Choroid plexus epithelial cell (primary cell): Measurements from ENCODE around the gene CHAF1A.

Experiments
- DNase-seq: peaks from one replicate; pipeline ENCODE4 v3.0.0-alpha.2; 2010; ENCODE audit warnings: low read depth
- H3K4me3 ChIP-seq: 2 replicates; pipeline ENCODE4 v1.5.1; 2011; ENCODE audit warnings: low read depth, mild to moderate bottlenecking, control low read depth, low read length, moderate library complexity
- TF ChIP-seq, protein P1 (sequence below): conservative IDR thresholded peaks from 2 replicates; pipeline ENCODE4 v1.5.1; 2011; ENCODE audit warnings: low read depth, mild to moderate bottlenecking, control low read depth, inconsistent platforms, low read length, moderate library complexity

CHAF1A gene

DNA sequence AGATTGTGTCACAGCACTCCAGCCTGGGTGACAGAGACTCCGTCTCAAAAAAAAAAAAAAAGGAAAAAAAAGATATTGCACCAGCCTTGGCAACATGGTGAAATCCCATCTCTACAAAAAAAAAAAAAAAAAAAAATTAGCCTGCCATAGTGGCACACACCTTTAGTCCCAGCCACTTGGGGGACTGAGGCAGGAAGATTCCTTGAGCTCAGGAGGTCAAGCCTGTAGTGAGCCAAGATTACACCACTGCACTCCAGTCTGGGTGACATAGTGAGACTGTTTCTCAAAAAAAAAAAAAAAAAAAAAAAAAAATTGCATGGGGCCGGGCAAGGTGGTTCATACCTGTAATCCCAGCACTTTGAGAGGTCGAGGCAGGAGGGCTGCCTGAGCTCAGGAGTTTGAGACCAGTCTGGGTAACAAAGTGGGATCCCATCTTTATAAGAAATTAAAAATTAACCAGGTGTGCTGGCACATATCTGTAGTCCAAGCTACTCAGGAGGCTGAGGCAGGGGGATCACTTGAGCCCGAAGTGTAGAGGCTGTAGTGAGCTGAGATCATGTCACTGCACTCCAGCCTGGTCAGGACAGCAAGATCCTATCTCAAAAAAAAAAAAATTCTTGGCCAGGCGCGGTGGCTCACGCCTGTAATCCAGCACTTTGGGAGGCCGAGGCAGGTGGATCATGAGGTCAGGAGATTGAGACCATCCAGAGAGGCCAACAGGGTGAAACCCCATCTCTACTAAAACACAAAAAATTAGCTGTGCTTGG lies 62.6 kb downstream of the CHAF1A start:
- TF ChIP-seq, protein P1, sequence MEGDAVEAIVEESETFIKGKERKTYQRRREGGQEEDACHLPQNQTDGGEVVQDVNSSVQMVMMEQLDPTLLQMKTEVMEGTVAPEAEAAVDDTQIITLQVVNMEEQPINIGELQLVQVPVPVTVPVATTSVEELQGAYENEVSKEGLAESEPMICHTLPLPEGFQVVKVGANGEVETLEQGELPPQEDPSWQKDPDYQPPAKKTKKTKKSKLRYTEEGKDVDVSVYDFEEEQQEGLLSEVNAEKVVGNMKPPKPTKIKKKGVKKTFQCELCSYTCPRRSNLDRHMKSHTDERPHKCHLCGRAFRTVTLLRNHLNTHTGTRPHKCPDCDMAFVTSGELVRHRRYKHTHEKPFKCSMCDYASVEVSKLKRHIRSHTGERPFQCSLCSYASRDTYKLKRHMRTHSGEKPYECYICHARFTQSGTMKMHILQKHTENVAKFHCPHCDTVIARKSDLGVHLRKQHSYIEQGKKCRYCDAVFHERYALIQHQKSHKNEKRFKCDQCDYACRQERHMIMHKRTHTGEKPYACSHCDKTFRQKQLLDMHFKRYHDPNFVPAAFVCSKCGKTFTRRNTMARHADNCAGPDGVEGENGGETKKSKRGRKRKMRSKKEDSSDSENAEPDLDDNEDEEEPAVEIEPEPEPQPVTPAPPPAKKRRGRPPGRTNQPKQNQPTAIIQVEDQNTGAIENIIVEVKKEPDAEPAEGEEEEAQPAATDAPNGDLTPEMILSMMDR: no peak
- H3K4me3 ChIP-seq: no peak overlapping the region

DNA sequence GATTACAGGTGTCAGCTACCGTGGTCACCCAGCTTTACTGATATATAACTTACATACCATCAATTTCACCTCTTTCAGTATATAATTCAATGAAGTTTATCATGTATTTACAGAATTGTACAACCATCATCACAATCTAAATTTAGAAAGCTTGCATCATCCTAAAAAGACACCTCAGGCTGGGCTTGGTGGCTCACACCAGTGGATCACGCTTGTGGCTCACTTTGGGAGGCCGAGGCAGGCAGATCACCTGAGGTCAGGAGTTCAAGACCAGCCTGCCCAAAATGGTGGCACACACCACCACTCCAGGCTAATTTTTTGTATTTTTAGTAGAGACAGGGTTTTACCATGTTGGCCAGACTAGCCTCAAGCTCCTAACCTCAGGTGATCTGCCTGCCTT lies 65.4 kb downstream of the CHAF1A start:
- no peak overlapping the region for H3K4me3 ChIP-seq
- TF ChIP-seq, protein P1: no peak
- DNase-seq: no peak

More for the DNA sequence above, 62.6 kb downstream of the CHAF1A start:
- no peak for DNase-seq

DNA sequence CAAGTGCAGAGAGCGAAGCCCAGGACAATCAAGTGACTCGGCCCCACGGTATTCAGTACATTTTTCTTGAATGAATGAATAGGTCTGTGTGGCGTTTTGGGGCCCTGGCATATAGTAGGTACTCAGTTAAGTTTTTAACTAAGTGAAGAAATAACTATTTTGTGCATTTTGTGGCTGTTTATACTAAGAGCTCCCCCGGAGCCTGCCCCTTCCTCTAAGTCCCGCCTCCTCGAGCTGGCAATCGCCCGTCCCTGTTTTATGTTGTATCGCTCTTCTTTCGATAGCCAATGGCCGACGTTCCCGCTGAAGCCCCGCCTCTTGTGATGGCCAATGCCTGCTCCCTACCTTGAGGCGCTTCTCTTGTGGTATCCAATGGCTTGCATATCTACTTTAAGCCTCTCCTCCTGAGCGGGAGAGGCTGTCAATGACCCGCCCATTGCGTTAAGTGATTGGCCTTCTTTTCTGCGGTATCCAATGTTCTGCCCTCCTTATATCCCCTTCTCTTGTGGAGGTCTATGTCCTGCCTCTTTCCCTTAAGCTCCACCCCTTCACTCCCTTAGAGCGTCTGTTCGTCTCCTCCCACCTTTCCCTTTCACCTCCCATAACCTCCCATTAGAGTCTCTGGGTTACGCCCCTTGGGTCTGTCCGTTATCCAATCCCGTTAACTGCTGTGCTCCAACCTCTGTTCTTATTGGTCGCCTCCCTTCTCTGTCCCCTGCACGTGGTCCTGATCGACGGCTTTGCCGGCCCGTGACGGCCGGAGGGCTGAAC lies 69.1 kb downstream of the CHAF1A start:
- peak overlapping the region; percentile 68 for H3K4me3 ChIP-seq
- peak; percentile 100 for DNase-seq
- TF ChIP-seq, protein P1: no peak

DNA sequence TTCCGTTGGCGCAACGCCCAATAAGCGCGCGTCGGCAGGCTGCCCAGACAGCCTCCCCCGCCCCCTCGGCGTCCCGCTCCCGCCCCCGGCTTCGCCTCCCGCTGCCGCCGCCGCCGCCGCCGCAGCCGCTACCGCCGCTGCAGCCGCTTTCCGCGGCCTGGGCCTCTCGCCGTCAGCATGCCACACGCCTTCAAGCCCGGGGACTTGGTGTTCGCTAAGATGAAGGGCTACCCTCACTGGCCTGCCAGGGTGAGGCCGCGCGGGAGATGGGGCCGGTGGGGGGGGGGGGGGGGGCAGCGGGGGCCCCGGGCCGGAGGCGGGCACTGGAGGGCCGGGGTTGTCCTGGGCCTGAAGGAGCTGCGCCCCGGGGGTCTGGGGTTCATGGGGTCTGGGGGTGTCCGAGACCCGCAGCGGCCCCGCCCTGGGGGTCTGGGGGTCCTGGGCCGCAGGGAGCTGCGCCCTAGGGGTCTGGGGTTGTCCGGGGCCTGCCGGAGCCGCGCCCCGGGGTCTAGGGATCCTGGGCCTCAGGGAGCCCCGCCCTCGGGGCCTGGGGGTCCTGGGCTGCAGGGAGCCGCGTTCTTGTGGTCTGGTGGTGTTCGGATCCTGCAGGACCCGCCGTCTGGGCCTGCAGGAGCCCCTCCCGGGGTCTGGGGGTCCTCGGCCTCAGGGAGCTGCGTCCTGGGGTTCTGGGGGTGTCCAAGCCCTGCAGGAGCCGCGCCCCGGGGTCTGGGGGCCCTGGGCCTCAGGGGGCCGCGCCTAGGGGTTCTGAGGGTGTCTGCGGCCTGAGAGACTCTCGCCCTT lies 69.9 kb downstream of the CHAF1A start, which contains the start of gene HDGFL2:
Gene HDGFL2 (plus strand): TSS at position 124 of the 801 bp plus-strand sequence. CDS start 54 bp downstream, at position 178.
- TF ChIP-seq, protein P1: no peak
- DNase-seq: no peak
- peak within 1 kb of the TSS; percentile 78 for H3K4me3 ChIP-seq

DNA sequence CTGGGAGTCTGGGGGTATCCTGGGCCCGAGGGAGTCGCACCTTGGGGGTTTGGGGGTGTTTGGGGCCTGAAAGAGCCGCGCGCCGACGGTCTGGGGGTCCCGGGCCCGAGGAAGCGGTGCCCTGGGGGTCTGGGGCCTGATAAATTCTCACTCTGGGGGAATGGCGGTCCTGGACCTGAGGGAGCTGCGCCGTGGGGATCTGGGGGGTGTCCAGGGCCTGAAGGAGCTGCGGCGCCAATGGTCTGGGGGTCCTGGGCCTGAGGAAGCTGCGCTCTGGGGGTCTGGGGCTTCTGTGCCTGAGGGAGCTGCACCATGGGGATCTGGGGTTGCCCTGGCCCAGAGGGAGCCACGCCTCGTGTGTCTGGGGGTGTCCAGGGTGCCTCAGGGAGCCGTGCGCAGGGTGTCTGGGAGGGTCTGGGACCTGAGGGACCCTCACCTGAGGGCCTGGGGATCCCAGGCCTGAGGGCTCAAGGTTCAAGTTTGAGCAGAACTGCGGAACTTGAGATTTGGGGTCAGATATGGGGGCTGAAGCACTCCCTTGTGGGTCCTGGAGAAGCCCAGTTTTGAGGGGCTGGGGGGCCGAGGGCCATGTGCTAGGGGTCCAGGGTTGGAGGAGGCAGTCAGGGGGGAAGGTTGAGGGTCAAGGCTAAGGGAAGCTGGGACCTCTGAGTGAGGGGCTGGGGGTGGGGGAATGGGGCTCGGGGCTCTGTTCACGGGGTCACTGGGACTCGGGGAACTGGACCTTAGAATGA lies 70.7 kb downstream of the CHAF1A start:
- peak overlapping the region; percentile 78 for H3K4me3 ChIP-seq
- TF ChIP-seq, protein P1: no peak
- DNase-seq: no peak
